OCI-M2 (cell line): ENCODE data around the gene TMEM244.
"Not testable (repeated sequence)": the region's sequence is repeated elsewhere in the genome, so short reads cannot be mapped to it uniquely, and the experiment has no call there.

Experiments
- DNase-seq: peaks from one replicate; lab custom pipeline; 2025; ENCODE audit not compliant: unreplicated experiment; lab: John Stamatoyannopoulos, UW

The TMEM244 gene

DNA sequence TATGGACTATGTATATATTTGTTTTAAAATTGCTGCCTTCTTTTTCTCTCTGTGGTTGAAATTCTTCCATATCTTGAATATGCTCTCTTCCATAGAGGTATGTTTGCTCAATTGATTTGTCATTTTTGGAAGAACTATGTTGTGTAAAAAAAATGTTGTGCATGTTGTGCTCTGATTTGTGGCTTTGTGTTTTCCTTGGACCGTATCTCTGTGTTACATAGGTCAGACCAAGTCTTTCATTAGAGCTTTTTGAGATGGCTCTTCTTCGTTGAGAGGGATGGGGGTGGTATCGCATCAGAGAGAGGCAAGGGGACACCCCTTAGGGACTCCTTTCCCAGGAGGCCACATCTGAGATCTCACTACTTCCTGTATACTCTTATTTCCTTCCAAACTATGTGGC is 43.8 kb downstream of the TMEM244 start:
- no peak for DNase-seq

DNA sequence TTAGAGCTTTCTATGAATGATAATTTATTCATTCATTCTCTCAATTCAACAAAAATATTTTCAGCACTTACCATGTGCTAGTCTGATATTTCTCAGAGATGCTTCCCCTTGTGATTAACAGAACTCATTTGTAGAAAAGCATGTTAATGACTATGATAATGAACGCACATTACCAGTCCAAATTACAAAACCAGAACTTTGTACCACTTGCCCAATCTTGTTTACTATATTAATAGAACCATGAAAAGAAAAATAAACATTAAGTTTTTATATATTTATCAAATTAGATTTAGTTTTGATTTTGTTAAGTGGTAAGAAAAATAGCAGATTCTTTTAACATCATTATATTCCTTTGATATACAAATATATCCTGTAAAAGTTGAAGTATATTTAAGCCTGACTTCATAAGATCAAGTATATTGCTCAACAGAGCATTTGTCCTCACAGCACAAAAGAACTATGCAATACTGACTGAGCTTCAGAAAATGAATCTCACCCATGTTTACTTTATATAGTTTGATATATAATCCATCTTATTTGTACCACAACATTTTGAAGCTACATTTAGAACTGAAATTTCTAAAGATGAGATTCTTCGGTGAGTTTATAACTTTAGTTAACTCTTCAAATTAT is 48.9 kb downstream of the TMEM244 start:
- no peak for DNase-seq

DNA sequence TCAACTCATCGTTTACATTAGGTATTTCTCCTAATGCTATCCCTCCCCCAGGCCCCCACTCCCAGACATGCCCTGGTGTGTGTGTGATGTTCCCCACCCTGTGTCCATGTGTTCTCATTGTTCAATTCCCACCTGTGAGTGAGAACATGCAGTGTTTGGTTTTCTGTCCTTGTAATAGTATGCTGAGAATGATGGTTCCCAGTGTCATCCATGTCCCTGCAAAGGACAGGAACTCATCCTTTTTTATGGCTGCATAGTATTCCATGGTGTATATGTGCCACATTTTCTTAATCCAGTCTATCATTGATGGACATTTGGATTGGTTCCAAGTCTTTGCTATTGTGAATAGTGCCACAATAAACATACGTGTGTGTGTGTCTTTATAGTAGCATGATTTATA is 54.0 kb downstream of the TMEM244 start:
- DNase-seq: not testable (repeated sequence)

DNA sequence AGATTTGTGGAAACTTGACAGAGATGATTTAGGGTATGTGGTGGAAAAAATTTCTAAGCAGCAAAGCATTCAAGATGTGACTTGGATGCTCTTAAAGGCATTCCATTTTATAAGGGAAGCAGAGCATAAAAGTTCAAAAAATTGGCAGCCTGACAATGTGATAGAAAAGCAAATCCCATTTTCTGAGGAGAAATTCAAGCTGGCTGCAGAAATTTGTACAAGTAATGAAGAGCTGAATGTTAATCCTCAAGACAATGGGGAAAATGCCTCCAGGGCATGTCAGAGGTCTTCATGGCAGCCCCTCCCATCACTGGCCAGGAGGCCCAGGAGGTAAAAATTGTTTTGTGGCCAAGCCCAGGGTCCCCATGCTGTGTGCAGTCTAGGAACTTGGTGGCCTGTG is 58.2 kb downstream of the TMEM244 start:
- DNase-seq: not testable (repeated sequence)

DNA sequence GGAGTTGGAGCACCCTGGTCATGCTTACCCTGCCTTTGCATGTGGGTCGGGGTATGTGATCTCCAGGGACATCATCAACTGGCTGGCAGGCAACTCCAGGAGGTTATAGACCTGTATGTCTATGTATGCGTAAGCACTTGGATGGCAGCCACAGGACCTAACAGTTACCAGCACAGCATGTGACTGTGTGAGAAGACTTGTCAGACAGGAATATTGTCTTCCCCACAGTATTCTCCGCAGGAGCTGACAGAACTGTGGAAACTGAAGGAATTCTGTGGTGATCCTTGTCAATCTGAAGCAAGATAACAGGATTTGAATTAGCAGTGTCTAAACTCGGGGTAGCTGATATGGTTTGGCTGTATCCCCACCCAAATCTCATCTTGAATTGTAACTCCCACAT is 59.2 kb downstream of the TMEM244 start:
- DNase-seq: no peak

DNA sequence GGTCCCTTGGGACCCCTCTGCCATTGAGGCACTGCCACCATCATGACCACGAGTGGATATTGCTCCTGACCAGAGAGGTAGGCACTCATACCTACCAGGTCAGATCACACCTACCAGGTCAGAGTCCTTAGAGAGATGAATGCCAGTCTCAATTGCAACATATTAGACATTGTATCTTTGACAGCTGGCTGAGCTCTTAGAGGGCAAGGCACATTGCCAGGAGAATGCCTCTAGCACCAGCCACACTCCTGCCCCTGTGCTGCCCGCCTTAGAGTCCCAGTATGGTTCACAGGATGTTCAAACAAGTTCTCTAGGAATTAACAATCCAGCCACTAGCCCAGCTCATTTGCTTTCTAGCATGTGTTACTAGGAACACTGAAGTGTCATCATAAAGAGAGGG is 65.9 kb downstream of the TMEM244 start:
- no peak for DNase-seq

DNA sequence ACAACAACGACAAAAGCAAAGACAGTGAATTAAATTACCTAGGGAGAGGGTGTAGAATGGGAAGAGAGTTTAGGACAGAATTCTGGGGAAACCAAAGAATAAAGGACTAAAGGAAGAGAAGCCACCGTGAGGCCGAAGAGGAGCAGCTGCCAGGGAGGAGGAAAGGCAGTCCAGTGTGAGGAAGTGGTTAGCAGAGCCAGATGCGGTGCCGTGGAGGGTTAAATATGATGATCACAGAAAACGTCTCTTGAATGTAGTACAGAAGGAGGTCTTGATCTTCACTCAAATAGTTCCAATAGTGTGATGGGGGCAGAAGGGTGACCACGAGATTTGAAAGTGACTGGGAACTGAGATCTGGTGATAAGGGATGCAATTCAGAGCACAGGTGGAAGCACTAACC is 67.7 kb downstream of the TMEM244 start:
- no peak for DNase-seq

DNA sequence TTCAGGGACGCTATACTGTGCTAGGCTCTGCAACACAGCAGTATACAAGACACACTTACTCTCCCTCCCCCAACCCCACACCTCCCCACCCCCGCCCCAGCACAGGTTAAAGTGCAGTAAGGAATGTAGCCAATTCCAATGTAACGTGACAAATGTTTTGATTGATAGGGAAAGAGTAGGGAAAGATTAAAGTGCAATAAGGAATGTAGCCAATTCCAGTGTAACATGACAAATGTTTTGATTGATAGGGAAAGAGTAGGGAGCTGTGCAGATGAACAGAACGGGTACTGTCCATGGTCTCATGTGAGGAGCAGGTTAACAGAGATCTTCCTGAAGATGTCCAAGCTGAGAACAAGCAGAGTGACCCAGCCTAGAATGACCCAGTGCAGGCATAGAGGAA is 69.1 kb downstream of the TMEM244 start:
- no peak for DNase-seq

DNA sequence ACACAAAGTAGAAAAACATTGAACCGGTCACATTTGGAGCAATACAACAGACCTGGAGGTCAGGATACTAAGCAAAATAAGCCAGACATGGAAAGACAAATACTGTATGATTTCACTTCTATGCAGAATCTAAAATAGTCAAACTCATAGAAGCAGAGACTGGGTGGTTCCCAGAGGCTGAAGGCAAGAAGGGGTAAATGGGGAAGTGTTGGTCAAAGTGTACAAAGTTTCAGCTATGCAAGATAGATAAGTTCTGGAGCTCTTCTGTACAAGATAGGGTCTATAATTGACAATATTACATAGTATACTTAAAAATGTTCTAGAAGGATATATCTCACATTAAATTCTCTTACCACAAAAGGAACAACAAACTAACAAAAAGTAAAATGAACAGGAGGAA is 70.3 kb downstream of the TMEM244 start:
- DNase-seq: no peak

DNA sequence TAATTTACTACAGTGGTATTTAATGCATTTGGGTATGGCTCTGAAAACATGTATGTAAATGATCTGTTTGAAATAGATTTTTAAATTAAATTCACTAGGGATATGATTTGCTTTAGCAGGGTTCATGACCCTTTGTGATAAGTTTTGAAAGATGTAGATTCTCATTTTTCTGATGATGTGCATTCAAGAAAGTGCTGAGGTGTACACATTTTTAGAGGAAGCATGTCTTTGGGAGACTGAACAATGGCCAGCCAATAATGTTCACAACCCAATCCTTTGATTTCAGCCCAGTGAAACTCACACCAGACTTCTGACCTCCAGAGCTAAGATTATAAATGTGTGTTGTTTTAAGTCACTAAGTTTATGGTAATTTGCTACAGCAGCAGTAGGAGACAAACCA is 71.1 kb downstream of the TMEM244 start:
- no peak for DNase-seq

DNA sequence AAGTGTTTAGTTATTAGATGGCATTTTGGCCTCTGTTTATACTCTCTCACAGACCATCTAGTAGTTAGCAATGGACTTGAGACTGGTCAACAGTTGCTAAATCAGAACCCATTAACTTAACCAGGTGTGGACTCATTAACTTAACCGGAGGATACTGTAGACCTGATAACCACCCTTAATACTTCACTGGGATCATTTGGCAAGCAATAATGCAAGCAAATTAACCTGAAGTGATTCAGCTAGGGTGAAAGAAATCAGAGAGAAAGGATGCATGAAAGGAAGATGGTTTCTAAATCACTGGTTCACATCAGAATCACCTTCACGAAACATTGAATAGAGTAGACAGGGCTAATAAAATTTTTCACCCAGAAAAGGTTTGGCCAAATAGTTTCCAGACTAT is 73.3 kb downstream of the TMEM244 start:
- DNase-seq: no peak

DNA sequence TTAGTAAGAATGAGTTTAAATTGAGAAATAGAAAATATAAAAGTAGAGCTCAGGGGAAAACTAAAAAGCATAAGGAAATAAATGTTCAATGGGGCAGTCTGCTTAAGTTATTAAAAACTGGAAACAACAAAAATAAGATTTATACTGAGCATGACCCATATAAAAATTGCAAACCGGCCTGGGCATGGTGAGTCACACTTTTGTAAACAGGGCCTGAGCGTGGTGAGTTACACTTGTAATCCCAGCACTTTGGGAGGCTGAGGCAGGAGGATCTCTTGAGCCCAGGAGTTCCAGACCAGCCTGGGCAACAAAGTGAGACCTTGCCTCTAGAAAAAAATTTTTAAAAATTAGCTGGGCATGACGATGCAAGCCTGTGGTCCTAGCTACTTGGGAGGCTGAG is 74.6 kb downstream of the TMEM244 start:
- DNase-seq: no peak

DNA sequence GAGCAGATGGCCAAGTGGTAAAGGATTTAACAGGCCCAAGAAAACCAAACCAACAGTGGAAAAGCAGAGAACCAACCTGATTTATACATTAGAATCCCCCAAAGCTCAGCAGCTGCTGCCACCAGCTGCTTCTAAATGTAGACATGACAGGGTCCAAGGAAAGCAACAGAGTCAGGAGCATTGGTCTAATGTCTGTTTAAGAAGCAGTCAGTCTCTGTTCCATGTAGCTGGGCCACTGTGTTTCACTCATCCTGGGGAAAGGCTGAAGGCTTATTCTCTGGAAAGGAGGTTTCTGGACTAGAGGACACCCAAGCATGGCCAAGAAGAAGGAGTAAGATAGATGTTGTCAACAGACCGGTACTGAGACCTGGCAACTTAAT is 75.4 kb downstream of the TMEM244 start:
- DNase-seq: no peak

DNA sequence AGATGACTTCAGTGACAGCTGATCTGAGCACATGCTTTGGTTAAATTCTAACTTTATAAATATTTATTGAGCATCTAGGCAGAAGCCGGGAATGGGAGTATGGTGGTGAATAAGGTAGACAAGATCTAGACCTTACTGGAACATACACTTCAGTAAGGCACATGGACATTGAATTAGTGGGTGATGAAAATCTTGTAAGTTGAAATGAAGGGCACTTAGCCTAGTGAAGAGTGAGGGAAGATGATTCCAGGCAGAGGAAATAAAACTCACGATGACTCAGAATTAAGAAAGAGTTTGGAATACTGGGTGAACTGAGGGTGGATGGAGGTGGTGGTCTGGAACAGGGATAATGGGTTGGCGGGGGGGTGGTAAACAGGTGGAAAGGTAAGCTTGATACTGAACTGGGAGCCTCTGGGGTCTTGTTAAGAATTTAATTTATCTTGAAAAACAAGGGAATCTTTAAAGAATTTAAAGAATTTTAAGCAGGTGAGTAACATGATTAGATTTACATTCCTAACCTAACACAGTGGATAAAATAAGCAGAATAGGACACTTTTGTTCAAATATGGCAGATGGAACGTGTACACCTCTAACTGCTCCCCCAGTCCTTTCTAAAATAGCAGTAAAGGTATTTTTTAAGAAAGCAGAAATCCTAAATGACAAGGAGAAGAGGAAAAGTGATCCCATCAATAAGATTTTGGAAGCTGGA is 75.9 kb downstream of the TMEM244 start:
- no peak for DNase-seq
